ENCODE data around the gene FLYWCH1.
A peak's percentile ranks its signal among the peaks of the same experiment; 100 is the strongest.

FLYWCH1 gene

GRCh38 chr16:2949705-2950352 lies 38.1 kb downstream of the FLYWCH1 start:
- no peak for DNase-seq (ENCODE audit: low read depth in 1 of 2, low spot score in 1 of 2)

GRCh38 chr16:2950353-2950724 lies 38.6 kb downstream of the FLYWCH1 start:
- no peak for DNase-seq (ENCODE audit: low read depth in 1 of 2, low spot score in 1 of 2)

DNA sequence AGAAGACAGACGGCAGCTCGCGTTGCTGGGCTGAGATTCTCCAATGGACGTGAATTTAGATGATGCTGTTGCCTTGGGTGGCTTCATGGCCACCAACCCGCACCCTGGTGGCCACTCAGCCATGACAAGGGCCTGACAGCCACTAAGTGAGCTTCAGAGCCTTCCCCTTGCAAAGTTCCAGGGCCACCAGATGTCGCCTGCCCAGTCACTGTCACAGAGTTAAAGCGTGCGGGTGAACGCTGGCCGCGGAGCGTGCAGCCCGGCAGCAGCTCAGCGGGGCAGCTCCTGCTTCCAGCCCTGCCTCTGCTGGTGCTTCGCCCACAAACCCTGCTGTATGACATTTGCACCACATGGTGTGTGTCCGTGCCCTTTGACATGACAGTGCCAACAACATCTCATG lies 39.0 kb downstream of the FLYWCH1 start:
- no peak for DNase-seq (ENCODE audit: low read depth in 1 of 2, low spot score in 1 of 2)

- no peak for DNase-seq (ENCODE audit: low read depth in 1 of 2, low spot score in 1 of 2)
Measured at GRCh38 chr16:2952679-2953078, 40.9 kb downstream of the FLYWCH1 start.

GRCh38 chr16:2953706-2954627 lies 42.2 kb downstream of the FLYWCH1 start:
- no peak for DNase-seq (ENCODE audit: low read depth in 1 of 2, low spot score in 1 of 2)

DNA sequence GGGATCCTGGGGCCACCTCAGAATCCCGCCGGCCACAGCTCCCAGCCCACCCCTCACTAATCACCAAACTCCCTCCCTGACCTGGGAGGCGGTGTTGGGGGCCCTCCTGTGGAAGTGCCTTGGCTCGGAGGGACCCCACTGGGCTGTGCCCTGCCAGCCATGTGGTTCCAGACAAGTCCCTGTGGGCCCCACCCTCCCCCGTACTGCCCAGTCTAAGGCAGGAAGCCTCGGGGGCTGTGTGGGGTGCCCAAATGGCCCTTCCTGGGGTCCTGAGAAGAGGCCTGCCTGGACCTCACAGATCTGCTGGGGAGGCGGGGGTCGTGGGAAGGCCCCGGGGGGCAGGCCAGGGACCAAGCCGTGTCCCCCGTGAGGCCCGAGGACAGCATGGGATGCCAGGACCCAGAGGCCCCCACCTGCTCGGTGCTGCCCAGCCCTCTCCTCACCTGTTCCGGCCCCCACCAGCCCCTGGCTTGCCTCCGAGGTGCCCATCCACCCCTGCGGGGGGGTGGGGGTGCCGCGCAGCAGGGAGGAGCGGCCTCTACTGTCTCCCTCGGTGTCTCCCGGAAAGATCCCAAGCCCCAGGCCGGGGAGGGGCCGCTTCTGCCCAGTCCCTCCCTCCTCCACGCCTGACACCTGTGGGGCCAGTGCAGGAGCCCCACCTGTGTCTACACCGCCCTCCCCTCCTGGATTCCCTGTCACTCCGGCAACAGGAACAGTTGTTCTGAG lies 43.1 kb downstream of the FLYWCH1 start:
- DNase-seq (ENCODE audit: low read depth in 1 of 2, low spot score in 1 of 2) = no peak

DNA sequence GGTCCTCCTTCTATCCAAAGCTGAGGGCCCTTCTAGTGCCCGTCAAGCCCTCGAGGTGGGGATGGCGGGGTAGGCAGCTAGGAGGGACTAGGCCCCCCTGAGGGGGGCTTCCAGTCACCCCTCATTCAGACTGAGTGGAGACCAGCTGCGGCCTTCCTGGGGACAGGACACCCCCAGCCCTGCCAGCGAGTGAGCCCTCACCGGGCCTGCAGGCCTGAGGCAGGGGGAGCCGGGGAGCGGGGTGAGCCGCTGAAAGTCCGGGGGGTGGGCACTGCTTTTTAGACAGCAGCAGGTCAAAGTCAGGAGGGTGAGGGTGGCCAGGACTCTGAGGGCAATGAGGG lies 43.7 kb downstream of the FLYWCH1 start:
- no peak for DNase-seq (ENCODE audit: low read depth in 1 of 2, low spot score in 1 of 2)

DNA sequence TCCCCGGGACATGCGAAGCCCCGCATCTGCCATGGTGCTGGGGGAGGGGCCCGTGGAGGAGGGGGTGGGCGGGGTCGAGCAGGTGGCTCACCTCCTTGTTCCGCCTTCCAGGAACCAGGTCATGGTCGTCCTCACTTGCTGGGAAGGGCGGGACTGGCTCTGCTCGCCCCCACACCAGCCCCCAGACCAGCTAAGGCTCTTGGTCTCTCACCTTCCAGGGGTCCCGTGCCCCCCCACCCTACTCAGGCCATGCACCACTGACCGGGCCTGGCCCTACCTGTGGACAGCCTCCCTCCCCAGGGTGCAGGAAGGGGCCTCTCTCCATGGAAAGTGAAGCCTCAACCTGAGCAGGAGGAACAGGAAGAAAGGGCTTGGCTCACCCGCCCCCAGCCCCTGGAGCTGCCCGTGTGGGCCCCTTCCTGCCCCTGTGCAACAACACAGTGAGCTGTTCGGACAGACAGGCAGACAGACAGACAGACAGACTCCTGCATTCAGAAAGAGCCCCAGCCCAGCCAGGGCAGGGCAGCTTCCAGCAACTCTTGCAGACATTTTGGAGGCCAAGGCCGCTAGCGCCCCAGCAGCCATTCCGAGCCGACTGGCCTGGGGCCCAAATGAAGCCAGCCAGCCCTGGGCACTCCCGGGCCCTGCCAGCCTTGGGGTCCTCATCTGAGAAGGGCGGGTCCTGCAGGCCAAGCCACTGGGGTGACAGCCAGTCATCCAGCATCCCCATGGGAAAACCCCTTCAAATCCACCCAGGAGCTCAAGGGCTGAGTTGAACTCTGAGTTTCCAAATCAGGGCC lies 44.2 kb downstream of the FLYWCH1 start:
- no peak for DNase-seq (ENCODE audit: low read depth in 1 of 2, low spot score in 1 of 2)

GRCh38 chr16:2956579-2956956 lies 44.8 kb downstream of the FLYWCH1 start:
- no peak for DNase-seq (ENCODE audit: low read depth in 1 of 2, low spot score in 1 of 2)

DNA sequence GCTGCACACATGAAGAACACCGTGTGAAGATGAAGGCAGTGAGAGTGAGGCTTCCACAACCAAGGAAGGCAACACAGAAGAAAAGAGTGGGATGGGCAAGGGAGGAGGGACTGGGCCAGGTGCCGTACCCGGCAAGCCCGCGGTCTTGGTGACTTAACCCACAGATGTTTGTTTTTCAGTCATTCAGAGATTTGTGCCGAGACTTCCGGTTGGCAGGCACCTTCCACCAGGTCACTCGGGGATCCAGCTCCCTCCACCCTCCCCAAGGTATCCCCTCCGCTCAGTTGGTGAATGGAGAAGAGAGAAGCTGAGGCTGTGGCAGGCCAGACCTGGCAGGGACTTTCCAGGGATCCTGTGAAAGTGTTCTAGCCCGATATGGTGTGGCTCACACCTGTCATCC lies 47.5 kb downstream of the FLYWCH1 start:
- DNase-seq (ENCODE audit: low read depth in 1 of 2, low spot score in 1 of 2) = no peak

DNA sequence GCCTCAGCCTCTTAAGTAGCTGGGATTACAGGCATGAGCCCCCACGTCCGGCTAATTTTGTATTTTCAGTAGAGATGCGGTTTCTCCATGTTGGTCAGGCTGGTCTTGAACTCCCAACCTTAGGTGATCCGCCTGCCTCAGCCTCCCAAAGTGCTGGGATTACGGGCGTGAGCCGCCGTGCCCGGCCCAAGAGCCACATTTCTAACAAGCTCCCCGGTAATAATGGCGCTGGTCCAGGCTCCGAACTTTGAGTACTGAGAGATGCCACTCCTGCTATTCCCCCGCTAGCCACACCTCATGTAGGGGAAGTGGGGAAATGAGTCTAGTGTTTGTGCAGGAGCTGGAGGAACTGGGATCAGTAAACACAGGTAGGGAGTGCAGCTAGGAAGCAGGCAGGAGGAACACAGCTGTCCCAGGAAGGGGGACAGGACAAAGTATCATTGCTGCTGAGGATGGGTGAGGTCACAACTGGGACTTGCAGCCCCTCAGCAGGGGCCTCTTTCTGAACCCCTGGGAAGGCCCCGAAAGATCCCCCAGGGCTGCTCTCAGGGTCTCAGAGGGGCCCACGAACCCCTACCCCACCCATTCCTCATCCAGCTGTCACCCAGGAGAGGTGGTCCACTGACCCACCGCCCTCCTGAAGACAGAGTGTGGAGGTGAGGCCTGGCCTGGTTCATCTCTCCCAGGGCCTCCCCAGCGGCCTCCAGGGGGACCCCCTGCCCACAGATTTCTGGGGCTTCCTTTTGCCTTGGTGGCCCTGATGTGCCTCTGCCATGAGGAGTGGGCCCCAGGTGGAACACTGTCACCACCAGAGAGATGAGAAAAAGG lies 48.7 kb downstream of the FLYWCH1 start:
- DNase-seq (ENCODE audit: low read depth in 1 of 2, low spot score in 1 of 2) = no peak

- DNase-seq (ENCODE audit: low read depth in 1 of 2, low spot score in 1 of 2) = no peak
Measured at GRCh38 chr16:2962334-2963073, 50.8 kb downstream of the FLYWCH1 start.

GRCh38 chr16:2963074-2963722 lies 51.5 kb downstream of the FLYWCH1 start:
- no peak for DNase-seq (ENCODE audit: low read depth in 1 of 2, low spot score in 1 of 2)

DNA sequence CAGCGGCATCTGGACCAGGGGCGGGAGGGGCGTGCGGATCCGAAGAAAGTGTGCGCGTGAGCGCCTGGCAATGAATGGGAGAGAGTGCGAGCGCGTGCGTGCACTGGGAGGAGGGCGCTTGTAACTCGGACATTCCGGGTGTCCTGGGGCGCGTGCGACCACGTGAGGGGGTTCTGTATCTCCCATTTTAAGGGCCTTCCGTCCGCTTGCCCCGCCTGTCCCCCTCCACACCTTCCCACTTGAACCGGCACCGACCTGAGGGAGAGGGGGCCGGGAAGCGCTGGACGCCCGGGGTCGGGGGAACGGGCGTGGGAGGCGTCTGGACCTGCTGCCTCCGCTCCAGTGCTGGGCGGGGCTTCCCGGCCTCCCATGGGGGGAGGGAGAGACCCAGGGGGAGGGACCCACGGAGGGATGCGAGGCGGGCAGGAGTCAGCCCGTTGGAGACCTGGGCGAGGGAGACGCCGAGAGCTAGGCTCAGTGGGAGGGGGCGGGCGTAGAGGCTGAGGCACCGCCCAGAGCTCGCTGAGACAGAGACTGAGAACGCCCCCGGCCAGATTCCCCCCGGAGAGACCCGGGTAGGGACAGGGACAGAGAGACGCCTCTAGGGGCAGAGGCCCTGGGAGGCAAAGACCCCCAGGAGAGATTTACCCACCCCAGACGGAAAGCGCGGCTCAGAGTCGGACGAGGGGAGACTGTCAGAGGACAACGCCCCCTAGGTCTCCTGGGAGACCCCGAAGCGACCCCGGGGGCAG lies 52.2 kb downstream of the FLYWCH1 start, which contains the start of gene KREMEN2:
TSS of gene KREMEN2 (plus strand) at position 553 of the 752 bp plus-strand sequence. CDS start 246 bp downstream, outside the sequence.
- peak in 1 of 2 donors; percentile 10 for DNase-seq (ENCODE audit: low read depth in 1 of 2, low spot score in 1 of 2)

DNA sequence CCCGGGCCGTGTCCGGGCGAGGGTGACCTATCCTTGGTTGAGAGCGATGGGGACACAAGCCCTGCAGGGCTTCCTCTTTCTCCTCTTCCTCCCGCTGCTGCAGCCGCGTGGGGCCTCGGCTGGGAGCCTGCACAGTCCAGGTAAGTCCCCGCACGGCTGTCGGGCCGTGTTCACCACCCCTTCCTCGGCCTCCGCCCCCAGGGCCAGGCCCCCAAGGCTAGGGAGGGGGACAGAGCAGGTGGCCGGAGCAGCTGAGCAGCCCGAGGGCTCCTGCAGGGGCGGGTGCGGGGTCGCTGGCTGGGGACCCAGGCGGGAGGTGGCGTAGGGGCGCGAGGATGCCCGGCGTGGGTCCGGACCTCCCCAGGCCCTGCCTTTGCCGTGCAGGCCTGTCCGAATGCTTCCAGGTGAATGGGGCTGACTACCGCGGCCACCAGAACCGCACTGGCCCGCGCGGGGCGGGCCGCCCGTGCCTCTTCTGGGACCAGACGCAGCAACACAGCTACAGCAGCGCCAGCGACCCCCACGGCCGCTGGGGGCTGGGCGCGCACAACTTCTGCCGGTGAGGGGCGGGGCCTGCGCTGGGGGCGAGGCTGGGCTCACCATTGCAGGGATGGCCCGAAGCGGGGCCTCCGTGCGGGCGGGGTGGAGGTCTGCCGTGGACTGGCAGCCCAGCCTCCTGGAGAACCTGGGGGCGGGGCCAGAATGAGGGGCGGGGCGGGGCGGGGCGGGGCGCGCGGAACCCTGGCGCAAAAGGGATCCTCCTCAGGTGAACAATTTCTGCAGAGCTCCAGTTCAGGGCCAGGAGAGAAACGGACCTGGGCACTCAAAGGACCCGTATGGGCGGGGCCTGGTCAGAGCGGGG lies 53.0 kb downstream of the FLYWCH1 start:
- peak in 1 of 2 donors; percentile 26 for DNase-seq (ENCODE audit: low read depth in 1 of 2, low spot score in 1 of 2)

DNA sequence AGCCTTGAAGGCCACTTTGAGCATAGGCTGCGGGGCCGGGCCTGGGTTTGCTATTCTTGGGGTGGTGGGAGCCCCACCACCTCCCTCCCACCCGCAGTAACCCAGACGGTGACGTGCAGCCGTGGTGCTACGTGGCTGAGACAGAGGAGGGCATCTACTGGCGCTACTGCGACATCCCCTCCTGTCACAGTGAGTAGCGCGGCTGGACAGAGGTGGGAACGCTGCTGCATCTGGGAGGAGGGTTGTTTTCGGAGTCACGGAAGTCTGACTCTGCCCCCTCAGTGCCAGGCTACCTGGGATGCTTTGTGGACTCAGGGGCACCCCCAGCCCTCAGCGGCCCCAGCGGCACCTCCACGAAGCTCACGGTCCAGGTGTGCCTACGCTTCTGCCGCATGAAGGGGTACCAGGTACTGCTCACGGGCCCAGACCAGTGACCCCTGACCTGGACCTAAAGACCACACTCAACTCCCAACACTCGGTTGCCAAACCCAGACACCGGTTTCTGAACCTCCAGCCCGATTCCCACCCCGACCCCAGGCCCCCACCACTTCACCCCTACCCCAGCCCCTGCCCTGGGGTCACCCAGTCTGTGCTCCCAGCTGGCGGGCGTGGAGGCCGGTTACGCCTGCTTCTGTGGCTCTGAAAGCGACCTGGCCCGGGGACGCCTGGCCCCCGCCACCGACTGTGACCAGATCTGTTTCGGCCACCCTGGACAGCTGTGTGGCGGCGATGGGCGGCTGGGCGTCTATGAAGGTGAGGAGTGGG lies 54.5 kb downstream of the FLYWCH1 start:
- DNase-seq (ENCODE audit: low read depth in 1 of 2, low spot score in 1 of 2) = no peak

- DNase-seq (ENCODE audit: low read depth in 1 of 2, low spot score in 1 of 2) = no peak
Measured at GRCh38 chr16:2966808-2967191, 55.1 kb downstream of the FLYWCH1 start.

All from activated CD4-positive, alpha-beta T cell treated with anti-CD3 and anti-CD28 coated beads, Interleukin-2, amount 50 U/mL, for 24 hours (primary cell).